CD14-positive monocyte (primary cell): Measurements from ENCODE around the gene ANKRD30A. TPM values are rescaled to one million over a fixed set of nuclear protein-coding genes. Genes with fewer than 3 reads are reported as not detected.

Source experiments
- DNase-seq, 3 donors: peaks; one replicate each; pipeline ENCODE4 v3.0.0-alpha.2; 2011 to 2022
- H2AFZ ChIP-seq: 2 replicates; pipeline ENCODE4 v1.6.0; 2012; ENCODE audit warnings: mild to moderate bottlenecking, low read depth, low read length, inconsistent platforms; ENCODE audit not compliant: insufficient read depth, poor library complexity, severe bottlenecking
- H3K27ac ChIP-seq, 2 donors: 1 replicate in 1 of 2; 2 replicates in 1 of 2; pipeline ENCODE4 v1.5.1; 2012 to 2013; ENCODE audit warnings: low read length in 2 of 2, control low read depth in 1 of 2, inconsistent platforms in 1 of 2, low read depth in 1 of 2, mild to moderate bottlenecking in 1 of 2
- H3K27me3 ChIP-seq, 2 donors: one replicate each; pipeline versions ENCODE4 v1.6.0 to v1.6.1; 2011 to 2013; ENCODE audit warnings: low read length in 2 of 2; ENCODE audit not compliant: control insufficient read depth in 2 of 2, insufficient read depth in 2 of 2
- H3K36me3 ChIP-seq, 2 donors: replicated peaks in 1 of 2; 1 replicate in 1 of 2; 2 replicates in 1 of 2; pipeline versions ENCODE4 v1.5.1 to v1.6.1; 2012 to 2013; ENCODE audit warnings: low read length in 2 of 2, control low read depth in 1 of 2, inconsistent platforms in 1 of 2, mild to moderate bottlenecking in 1 of 2; ENCODE audit not compliant: insufficient read depth in 2 of 2, control insufficient read depth in 1 of 2
- H3K4me1 ChIP-seq, 2 donors: 1 replicate in 1 of 2; 2 replicates in 1 of 2; pipeline versions ENCODE4 v1.5.1 to v1.6.1; 2012 to 2013; ENCODE audit warnings: low read length in 2 of 2, control low read depth in 1 of 2, inconsistent platforms in 1 of 2, mild to moderate bottlenecking in 1 of 2, moderate library complexity in 1 of 2; ENCODE audit not compliant: insufficient read depth in 2 of 2, control insufficient read depth in 1 of 2
- H3K4me2 ChIP-seq: replicated peaks from 2 replicates; pipeline ENCODE3; 2012; ENCODE audit warnings: low read length, moderate library complexity, mild to moderate bottlenecking; ENCODE audit not compliant: poor library complexity, severe bottlenecking; ENCODE audit errors: extremely low read depth
- H3K4me3 ChIP-seq, 3 experiments: fragments of 200-600 bp in 1 of 3; sonication (generic) in 1 of 3; replicated peaks in 1 of 3; 1 replicate in 2 of 3; 2 replicates in 1 of 3; pipeline ENCODE4 v1.5.1; 2011 to 2013; ENCODE audit warnings: low read length in 3 of 3, mild to moderate bottlenecking in 3 of 3, control low read depth in 2 of 3, low read depth in 2 of 3, inconsistent platforms in 1 of 3, moderate library complexity in 1 of 3
- H3K79me2 ChIP-seq: 2 replicates; pipeline ENCODE4 v1.6.0; 2012; ENCODE audit warnings: mild to moderate bottlenecking, control low read depth, inconsistent platforms, low read length, moderate library complexity; ENCODE audit not compliant: insufficient read depth
- H3K9ac ChIP-seq: 2 replicates; pipeline ENCODE4 v1.6.0; 2017; ENCODE audit warnings: low read length, mild to moderate bottlenecking; ENCODE audit not compliant: insufficient read depth, poor library complexity, severe bottlenecking
- H3K9me3 ChIP-seq, 2 donors: replicated peaks in 1 of 2; 1 replicate in 1 of 2; 2 replicates in 1 of 2; pipeline versions ENCODE4 v1.5.1 to v1.6.1; 2012 to 2013; ENCODE audit warnings: low read length in 2 of 2, control low read depth in 1 of 2; ENCODE audit not compliant: control insufficient read depth in 1 of 2, insufficient read depth in 1 of 2
- H4K20me1 ChIP-seq: 2 replicates; pipeline ENCODE4 v1.6.0; 2012; ENCODE audit warnings: mild to moderate bottlenecking, low read length, control low read depth, moderate library complexity; ENCODE audit not compliant: insufficient read depth
- H3K27ac Mint-ChIP-seq, 7 donors: one replicate each; pipeline ENCODE4 v1.8.0; 2020; ENCODE audit warnings: mild to moderate bottlenecking in 7 of 7, mixed read lengths in 7 of 7, moderate library complexity in 6 of 7, inconsistent platforms in 2 of 7
- H3K27me3 Mint-ChIP-seq, 3 donors: one replicate each; pipeline ENCODE4 v1.8.0; 2021 to 2022; ENCODE audit warnings: low read depth in 3 of 3, mild to moderate bottlenecking in 3 of 3, mixed read lengths in 3 of 3, moderate library complexity in 3 of 3, inconsistent platforms in 1 of 3
- H3K36me3 Mint-ChIP-seq, 2 donors: one replicate each; pipeline ENCODE4 v1.8.0; 2020; ENCODE audit warnings: mixed read lengths in 2 of 2, inconsistent platforms in 1 of 2, mild to moderate bottlenecking in 1 of 2
- H3K4me1 Mint-ChIP-seq: one replicate; pipeline ENCODE4 v1.8.0; 2020; ENCODE audit warnings: mild to moderate bottlenecking, mixed read lengths
- H3K4me3 Mint-ChIP-seq, 2 donors: one replicate each; pipeline ENCODE4 v1.8.0; 2020; ENCODE audit warnings: mild to moderate bottlenecking in 2 of 2, mixed read lengths in 2 of 2, moderate library complexity in 1 of 2
- H3K9me3 Mint-ChIP-seq, 7 donors: one replicate each; pipeline ENCODE4 v1.8.0; 2020 to 2022; ENCODE audit warnings: mixed read lengths in 7 of 7, mild to moderate bottlenecking in 6 of 7, moderate library complexity in 6 of 7, inconsistent platforms in 2 of 7
- WGBS: methylation state at CpG from one replicate; pipeline ENCODE4 v1.1.5; 2013; ENCODE audit warnings: missing lambda C conversion rate; ENCODE audit not compliant: insufficient coverage; 5-methylcytosine and 5-hydroxymethylcytosine counted together
- intact Hi-C, 2 donors: fragments of 100-400 bp; cut with micrococcal nuclease; formaldehyde crosslinking; loops; one replicate each; pipeline versions ENCODE4 v1.15.0 to v1.15.1; 2023
- polyA plus RNA-seq, 3 donors: library from polyadenylated mRNA; depleted of rRNA in 1 of 3; unstranded in 2 of 3; stranded (reverse) in 1 of 3; fragments of 300-500 nt in 2 of 3; fragments of >200 nt in 1 of 3; fragmentation: Illumina TruSeq in 2 of 3; gene quantifications; 1 replicate in 2 of 3; 2 replicates in 1 of 3; pipeline ENCODE4 v1.2.3, GENCODE V29; 2012 to 2021
- TF ChIP-seq, protein P1 (sequence below): fragments of 200-600 bp; IDR thresholded peaks from one replicate; pipeline ENCODE4 v1.8.0; 2022; ENCODE audit warnings: antibody characterized with exemption, mild to moderate bottlenecking

The ANKRD30A gene
- polyA plus RNA-seq, 3 donors = not detected

DNA sequence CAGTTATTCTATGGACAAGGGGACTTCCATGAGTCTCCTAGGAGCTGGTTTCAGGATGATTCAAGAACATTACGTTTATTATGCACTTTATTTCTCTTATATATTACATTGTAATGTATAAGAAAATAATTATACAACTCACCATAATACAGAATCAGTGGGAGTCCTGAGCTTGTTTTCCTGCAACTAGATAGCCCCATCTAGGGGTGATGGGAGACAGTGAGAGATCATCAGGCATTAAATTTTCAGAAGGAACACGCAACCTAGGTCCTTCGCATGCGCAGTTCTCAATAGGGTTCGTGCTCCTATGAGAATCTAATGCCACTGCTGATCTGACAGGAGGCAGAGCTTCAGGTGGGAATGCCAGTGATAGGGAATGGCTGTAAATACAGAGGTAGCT, 137.9 kb downstream of the ANKRD30A start:
- 85% methylated on average over 4 of the region's 5 CpGs for WGBS
- Mint-ChIP-seq H3K9me3 (peaks cover 1 to 16% (median 8%) of the 10 kb centered on the region in 7 donors), H3K27ac (no peak overlapping the region), H3K36me3 (no peaks in the 10 kb centered on the region), H3K4me3 (no peak overlapping the region), H3K27me3 (no peaks in the 10 kb centered on the region), H3K4me1 (no peaks in the 10 kb centered on the region)
- H2AFZ ChIP-seq = no peak overlapping the region
- no peaks in the 10 kb centered on the region for H4K20me1 ChIP-seq
- H3K9me3 ChIP-seq = peaks cover 14 to 26% of the 10 kb centered on the region in 2 donors
- H3K79me2 ChIP-seq = no peaks in the 10 kb centered on the region
- intact Hi-C loops = no loop called here
- H3K9ac ChIP-seq = no peak overlapping the region
- H3K4me3 ChIP-seq = no peak overlapping the region
- TF ChIP-seq, protein P1, sequence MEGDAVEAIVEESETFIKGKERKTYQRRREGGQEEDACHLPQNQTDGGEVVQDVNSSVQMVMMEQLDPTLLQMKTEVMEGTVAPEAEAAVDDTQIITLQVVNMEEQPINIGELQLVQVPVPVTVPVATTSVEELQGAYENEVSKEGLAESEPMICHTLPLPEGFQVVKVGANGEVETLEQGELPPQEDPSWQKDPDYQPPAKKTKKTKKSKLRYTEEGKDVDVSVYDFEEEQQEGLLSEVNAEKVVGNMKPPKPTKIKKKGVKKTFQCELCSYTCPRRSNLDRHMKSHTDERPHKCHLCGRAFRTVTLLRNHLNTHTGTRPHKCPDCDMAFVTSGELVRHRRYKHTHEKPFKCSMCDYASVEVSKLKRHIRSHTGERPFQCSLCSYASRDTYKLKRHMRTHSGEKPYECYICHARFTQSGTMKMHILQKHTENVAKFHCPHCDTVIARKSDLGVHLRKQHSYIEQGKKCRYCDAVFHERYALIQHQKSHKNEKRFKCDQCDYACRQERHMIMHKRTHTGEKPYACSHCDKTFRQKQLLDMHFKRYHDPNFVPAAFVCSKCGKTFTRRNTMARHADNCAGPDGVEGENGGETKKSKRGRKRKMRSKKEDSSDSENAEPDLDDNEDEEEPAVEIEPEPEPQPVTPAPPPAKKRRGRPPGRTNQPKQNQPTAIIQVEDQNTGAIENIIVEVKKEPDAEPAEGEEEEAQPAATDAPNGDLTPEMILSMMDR = no peak
- no peak overlapping the region for H3K27ac ChIP-seq
- no peak overlapping the region for H3K4me2 ChIP-seq
- H3K27me3 ChIP-seq = no peaks in the 10 kb centered on the region
- no peaks in the 10 kb centered on the region for H3K36me3 ChIP-seq
- H3K4me1 ChIP-seq = no peaks in the 10 kb centered on the region
- no peak for DNase-seq

DNA sequence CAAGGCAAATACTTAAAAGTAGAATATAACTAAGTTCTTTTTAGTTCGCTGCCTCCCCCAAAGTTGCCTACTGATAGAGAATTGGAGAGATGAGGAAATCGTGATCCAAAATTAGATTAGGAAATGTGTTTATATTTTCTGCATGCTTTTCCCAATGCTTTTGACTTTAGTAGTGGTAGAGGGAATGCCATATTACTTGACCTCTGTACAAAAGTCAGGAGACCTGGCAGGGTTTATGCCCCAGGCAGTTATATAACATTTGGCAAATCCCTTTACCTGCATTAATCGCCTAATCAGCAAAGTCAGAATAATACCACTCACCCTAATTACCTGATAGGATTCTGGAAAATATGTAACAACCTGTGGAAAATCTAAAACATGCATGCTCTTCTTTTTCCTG, 142.9 kb downstream of the ANKRD30A start:
- H3K4me3 Mint-ChIP-seq = no peak overlapping the region
- no peaks in the 10 kb centered on the region for H3K27me3 ChIP-seq
- no peaks in the 10 kb centered on the region for H3K79me2 ChIP-seq
- no peak overlapping the region for H3K9ac ChIP-seq
- H3K9me3 Mint-ChIP-seq = peaks cover 0 to 14% (median 8%) of the 10 kb centered on the region in 7 donors
- no peaks in the 10 kb centered on the region for H3K36me3 ChIP-seq
- no peak overlapping the region for H3K4me2 ChIP-seq
- H3K4me3 ChIP-seq = no peak overlapping the region
- H3K27ac Mint-ChIP-seq = no peak overlapping the region
- peaks cover 26 to 32% of the 10 kb centered on the region in 2 donors for H3K9me3 ChIP-seq
- no peaks in the 10 kb centered on the region for H3K4me1 Mint-ChIP-seq
- WGBS = 100% methylated on average over 1 of the region's 3 CpGs
- intact Hi-C loops = no loop called here
- H2AFZ ChIP-seq = no peak overlapping the region
- H4K20me1 ChIP-seq = no peaks in the 10 kb centered on the region
- no peaks in the 10 kb centered on the region for H3K4me1 ChIP-seq
- no peak overlapping the region for H3K27ac ChIP-seq
- no peaks in the 10 kb centered on the region for H3K36me3 Mint-ChIP-seq
- TF ChIP-seq, protein P1 = no peak
- DNase-seq = no peak
- H3K27me3 Mint-ChIP-seq = no peaks in the 10 kb centered on the region
